Epithelial cell of esophagus (primary cell): Measurements from ENCODE around the gene ZFP91.

ENCODE experiments used
- DNase-seq: peaks from one replicate; pipeline ENCODE4 v3.0.0; 2010; ENCODE audit warnings: low read depth
- H3K4me3 ChIP-seq: 2 replicates; pipeline ENCODE4 v1.5.1; 2011; ENCODE audit warnings: mild to moderate bottlenecking, low read length, control low read depth
- TF ChIP-seq, protein P1 (sequence below): IDR thresholded peaks from 2 replicates; pipeline ENCODE4 v1.5.1; 2011; ENCODE audit warnings: low read depth, mild to moderate bottlenecking, low read length, control low read depth, inconsistent platforms; ENCODE audit not compliant: insufficient read depth; ENCODE audit errors: missing control alignments

The ZFP91 gene

GRCh38 chr11:58617976-58618557 is 39.2 kb downstream of the ZFP91 start:
- no peak for DNase-seq
- no peak overlapping the region for H3K4me3 ChIP-seq
- TF ChIP-seq, protein P1, sequence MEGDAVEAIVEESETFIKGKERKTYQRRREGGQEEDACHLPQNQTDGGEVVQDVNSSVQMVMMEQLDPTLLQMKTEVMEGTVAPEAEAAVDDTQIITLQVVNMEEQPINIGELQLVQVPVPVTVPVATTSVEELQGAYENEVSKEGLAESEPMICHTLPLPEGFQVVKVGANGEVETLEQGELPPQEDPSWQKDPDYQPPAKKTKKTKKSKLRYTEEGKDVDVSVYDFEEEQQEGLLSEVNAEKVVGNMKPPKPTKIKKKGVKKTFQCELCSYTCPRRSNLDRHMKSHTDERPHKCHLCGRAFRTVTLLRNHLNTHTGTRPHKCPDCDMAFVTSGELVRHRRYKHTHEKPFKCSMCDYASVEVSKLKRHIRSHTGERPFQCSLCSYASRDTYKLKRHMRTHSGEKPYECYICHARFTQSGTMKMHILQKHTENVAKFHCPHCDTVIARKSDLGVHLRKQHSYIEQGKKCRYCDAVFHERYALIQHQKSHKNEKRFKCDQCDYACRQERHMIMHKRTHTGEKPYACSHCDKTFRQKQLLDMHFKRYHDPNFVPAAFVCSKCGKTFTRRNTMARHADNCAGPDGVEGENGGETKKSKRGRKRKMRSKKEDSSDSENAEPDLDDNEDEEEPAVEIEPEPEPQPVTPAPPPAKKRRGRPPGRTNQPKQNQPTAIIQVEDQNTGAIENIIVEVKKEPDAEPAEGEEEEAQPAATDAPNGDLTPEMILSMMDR = no peak

DNA sequence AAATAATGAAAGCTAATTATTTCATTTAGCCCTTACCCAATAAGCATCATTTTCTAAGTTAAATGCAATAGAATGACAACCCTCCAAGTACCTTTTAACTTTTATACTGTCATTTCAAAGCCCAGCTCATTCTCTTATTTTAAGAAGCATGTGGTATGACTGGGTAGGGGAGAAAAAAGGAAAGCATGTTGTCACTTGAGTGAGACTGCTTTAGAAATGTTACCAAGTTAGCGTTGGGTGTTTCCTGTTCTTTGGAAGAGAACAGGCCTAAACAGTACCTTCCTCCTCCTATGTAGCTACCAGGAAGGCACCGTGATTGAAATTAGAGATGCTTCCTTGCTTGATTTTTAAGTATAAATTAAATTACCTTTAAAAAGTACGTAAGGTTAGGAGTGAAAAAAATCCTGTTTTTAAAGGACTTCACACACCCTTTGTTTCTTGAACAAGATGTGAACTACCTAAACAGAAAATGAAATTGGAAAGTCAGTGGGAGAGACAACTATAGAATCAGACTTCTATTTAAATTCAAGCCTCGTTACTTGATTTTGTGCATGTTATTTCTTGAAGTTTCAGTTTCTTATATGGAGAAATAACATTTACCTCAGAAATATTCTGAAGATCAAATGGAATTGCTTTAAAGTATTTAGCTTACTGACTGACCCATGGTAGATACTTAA is 42.9 kb downstream of the ZFP91 start:
- H3K4me3 ChIP-seq = no peak overlapping the region
- TF ChIP-seq, protein P1 = no peak
- DNase-seq = peak; percentile 65

DNA sequence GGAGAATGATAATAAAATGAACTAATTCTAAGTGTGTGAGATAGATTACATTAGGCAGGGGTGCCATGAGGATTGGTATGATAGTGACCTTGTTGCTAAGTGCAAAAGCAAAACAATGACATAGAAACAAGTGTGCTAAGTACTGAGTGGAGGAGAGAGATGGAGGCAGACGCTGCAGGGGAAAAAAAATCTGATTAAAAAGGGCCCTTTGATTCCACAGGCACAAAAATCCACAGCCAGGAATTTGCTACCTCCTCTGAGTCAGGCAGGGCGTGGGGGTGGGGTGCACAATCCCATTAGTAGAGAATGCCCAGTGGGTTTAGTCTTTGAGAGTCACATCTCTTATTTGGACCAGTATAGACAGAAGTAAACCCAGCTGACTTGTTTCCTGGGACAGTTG is 43.5 kb downstream of the ZFP91 start, which contains the start of gene CNTF:
Gene CNTF, plus strand, starts transcription at position 322 of the 400 bp plus-strand sequence. CDS start 88 bp downstream, outside the sequence.
- H3K4me3 ChIP-seq = no peak within 1 kb of the TSS
- TF ChIP-seq, protein P1 = no peak
- DNase-seq = no peak

- no peak overlapping the region for H3K4me3 ChIP-seq
- TF ChIP-seq, protein P1 = no peak
- DNase-seq = peak; percentile 22
These were observed 46.2 kb downstream of the ZFP91 start for GRCh38 chr11:58625086-58625485.

DNA sequence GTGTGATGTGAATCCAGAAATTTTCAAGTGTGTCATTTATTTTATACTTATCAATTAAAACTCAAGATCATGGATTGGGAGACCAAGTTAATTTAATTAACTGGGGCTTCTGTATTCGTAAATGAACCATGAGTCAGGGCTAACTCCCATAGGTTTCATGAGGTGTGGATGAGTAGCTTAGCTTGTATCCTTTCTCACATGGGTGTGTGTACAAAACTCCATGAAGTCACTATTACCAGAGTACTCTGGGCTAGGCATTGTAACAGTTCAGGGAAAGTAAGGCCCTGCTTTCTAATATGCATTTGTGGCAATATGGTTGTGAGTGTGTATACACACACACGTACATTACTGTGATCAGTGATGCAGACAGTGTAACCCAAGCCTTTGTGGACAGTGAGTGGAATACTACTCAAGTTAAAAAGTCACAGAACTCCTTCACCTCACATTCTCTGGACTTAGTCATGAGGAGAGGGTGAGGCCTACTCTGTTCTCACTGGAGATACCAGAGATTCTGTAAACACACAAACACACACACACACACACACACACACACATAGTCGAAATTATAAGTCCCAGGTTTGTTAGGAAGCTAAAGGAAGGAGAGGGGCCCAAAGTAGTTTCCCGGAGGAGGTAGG is 47.1 kb downstream of the ZFP91 start:
- TF ChIP-seq, protein P1 = no peak
- no peak overlapping the region for H3K4me3 ChIP-seq
- DNase-seq = peak; percentile 67

- no peak overlapping the region for H3K4me3 ChIP-seq
- TF ChIP-seq, protein P1 = no peak
- no peak for DNase-seq
These were observed 48.1 kb downstream of the ZFP91 start for GRCh38 chr11:58626934-58627483.
